Measurements from ENCODE around the gene EXD2.

Gene EXD2

DNA sequence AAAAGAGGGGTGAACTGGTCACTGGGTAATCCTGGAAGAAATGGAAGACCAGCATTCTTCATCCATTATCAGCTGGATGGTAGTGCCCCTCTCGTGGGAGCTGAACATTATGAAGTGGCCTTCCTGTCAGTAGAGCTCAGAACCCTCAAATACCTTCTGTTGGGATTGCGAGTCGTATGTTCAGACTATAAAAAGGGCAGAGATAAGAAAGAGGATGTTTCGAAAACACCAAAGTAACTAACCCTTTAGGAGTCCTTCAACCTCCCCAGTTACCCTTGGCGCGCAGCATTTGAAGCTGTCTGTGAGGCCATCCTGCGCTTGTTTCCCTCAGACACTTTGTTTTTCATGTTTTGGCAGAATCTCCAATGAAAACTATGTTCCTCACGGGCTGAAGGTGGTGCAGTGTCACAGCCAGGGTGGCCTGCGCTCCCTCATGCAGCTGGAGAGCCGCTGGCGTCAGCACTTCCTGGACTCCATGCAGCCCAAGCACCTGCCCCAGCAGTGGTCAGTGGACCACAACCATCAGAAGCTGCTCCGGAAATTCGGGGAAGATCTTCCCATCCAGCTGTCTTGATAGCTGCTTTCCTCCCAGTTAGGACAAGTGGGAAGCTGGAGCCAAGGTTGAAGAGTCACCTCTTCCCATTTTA, 49.4 kb downstream of the EXD2 start:
- no peaks in the 10 kb centered on the region for H3K4me1 ChIP-seq (ENCODE audit: low read depth, poor library complexity, severe bottlenecking)
- H3K36me3 ChIP-seq (ENCODE audit: insufficient read depth), result no peaks in the 10 kb centered on the region
- no peak overlapping the region for H3K27ac ChIP-seq
- no peak overlapping the region for H3K4me3 ChIP-seq (IDR thresholded peaks at IDR 0.05; ENCODE audit: insufficient read depth, low read depth, low read length)
- no peaks in the 10 kb centered on the region for H3K27me3 ChIP-seq (ENCODE audit: insufficient read depth, low read depth)
- no peak overlapping the region for H2AFZ ChIP-seq (ENCODE audit: low read depth)
- H3K79me2 ChIP-seq (ENCODE audit: insufficient read depth, low read depth), result no peaks in the 10 kb centered on the region
- H3K9ac ChIP-seq, result no peak overlapping the region
- no peak overlapping the region for H3K4me2 ChIP-seq
- H4K20me1 ChIP-seq (ENCODE audit: insufficient read depth), result no peaks in the 10 kb centered on the region
- TF ChIP-seq, protein P1, sequence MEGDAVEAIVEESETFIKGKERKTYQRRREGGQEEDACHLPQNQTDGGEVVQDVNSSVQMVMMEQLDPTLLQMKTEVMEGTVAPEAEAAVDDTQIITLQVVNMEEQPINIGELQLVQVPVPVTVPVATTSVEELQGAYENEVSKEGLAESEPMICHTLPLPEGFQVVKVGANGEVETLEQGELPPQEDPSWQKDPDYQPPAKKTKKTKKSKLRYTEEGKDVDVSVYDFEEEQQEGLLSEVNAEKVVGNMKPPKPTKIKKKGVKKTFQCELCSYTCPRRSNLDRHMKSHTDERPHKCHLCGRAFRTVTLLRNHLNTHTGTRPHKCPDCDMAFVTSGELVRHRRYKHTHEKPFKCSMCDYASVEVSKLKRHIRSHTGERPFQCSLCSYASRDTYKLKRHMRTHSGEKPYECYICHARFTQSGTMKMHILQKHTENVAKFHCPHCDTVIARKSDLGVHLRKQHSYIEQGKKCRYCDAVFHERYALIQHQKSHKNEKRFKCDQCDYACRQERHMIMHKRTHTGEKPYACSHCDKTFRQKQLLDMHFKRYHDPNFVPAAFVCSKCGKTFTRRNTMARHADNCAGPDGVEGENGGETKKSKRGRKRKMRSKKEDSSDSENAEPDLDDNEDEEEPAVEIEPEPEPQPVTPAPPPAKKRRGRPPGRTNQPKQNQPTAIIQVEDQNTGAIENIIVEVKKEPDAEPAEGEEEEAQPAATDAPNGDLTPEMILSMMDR (conservative IDR thresholded peaks at IDR 0.05; ENCODE audit: low read depth, low read length), result no peak

DNA sequence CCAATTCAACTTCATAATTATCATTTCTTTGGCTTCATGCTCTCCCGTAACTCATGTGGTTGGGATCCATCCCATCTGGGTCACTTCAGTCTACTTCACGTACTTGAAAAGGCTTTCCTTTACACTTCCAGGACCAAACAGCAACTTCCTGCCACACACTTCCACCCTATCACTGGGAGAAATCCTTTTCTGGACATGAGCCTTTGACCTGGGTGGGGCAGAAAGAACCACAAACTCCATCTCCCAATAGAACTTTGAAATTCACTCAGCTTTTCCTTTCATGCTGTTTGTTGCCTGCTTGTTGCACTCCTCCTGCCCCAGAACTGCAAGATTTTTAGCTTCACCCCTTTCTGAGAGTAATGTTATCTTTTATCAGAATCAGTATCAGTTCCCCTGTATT, 50.3 kb downstream of the EXD2 start:
- TF ChIP-seq, protein P1 (conservative IDR thresholded peaks at IDR 0.05; ENCODE audit: low read depth, low read length), result no peak
- no peaks in the 10 kb centered on the region for H3K4me1 ChIP-seq (ENCODE audit: low read depth, poor library complexity, severe bottlenecking)
- no peak overlapping the region for H3K4me3 ChIP-seq (IDR thresholded peaks at IDR 0.05; ENCODE audit: insufficient read depth, low read depth, low read length)
- no peaks in the 10 kb centered on the region for H3K36me3 ChIP-seq (ENCODE audit: insufficient read depth)
- H3K9ac ChIP-seq, result no peak overlapping the region
- no peak overlapping the region for H3K4me2 ChIP-seq
- no peaks in the 10 kb centered on the region for H3K79me2 ChIP-seq (ENCODE audit: insufficient read depth, low read depth)
- no peak overlapping the region for H3K27ac ChIP-seq
- no peaks in the 10 kb centered on the region for H4K20me1 ChIP-seq (ENCODE audit: insufficient read depth)
- no peaks in the 10 kb centered on the region for H3K27me3 ChIP-seq (ENCODE audit: insufficient read depth, low read depth)
- H2AFZ ChIP-seq (ENCODE audit: low read depth), result no peak overlapping the region

DNA sequence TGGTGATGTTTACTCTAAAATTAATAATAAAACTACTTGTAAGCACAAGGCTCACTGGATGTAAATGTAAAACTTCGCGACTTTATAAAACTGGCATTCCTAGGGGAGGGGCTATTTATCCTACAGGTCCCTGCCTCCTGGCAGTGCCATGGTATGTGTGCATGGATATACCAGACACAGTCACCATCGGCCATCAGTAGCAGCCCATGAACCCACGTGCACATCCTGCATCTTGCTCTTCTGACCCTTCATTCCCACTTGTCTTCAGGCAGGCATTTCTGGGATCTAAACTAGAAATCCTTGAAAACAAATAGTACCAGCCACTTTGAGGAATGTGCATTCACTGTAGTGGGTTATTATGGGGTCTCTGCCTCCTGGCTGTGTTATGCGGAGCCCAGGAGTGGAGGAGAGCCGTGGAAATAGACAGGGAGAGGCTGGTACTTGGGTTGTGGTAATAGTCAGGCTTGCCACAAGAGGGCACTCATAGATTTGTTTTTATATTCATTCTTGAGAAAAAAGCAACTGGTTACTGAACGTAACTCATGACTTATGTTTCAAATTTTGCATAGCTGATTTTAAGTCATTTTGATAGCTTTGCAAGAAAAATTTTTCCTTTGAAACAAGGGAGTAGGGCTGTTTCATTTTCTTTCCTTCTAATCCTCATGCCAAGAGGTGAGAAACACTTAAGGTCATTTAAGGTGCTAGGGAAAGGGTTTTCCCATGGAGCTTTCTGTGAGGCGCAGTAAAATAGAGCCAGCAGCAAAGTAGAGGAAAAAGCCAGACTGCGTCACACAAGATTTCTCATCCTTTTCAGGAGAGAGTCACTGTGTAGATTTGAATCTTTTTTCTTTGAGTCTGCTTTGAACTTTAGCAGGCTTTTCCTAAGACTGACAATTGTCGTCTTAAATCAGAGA, 51.3 kb downstream of the EXD2 start:
- H2AFZ ChIP-seq (ENCODE audit: low read depth), result no peak overlapping the region
- H3K27me3 ChIP-seq (ENCODE audit: insufficient read depth, low read depth), result no peaks in the 10 kb centered on the region
- no peaks in the 10 kb centered on the region for H3K79me2 ChIP-seq (ENCODE audit: insufficient read depth, low read depth)
- no peak overlapping the region for H3K4me3 ChIP-seq (IDR thresholded peaks at IDR 0.05; ENCODE audit: insufficient read depth, low read depth, low read length)
- H3K27ac ChIP-seq, result no peak overlapping the region
- TF ChIP-seq, protein P1 (conservative IDR thresholded peaks at IDR 0.05; ENCODE audit: low read depth, low read length), result peak; percentile 82
- no peaks in the 10 kb centered on the region for H4K20me1 ChIP-seq (ENCODE audit: insufficient read depth)
- H3K4me2 ChIP-seq, result no peak overlapping the region
- H3K36me3 ChIP-seq (ENCODE audit: insufficient read depth), result no peaks in the 10 kb centered on the region
- no peak overlapping the region for H3K9ac ChIP-seq
- no peaks in the 10 kb centered on the region for H3K4me1 ChIP-seq (ENCODE audit: low read depth, poor library complexity, severe bottlenecking)

DNA sequence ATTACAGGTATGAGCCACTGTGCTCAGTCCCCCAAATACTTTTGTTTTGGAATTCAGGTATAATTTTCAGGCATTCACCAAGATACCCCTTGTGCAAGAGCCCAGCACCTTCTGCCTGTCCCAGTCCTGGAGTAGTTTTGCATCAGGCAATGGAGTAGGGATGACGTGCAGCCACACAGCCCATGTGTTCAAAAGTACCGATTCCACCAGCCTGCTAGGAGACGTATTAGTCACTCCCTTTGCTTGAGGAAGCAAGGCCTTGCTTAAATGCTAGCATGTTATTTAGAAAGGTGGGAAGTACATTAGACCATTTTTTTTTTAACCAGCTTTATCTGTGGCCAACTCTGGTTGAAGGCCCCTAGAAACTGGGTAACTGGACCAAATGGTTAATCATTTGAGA, 53.6 kb downstream of the EXD2 start:
- Histone ChIP-seq H3K4me3 (IDR thresholded peaks at IDR 0.05; ENCODE audit: insufficient read depth, low read depth, low read length) (no peak overlapping the region), H3K4me2 (no peak overlapping the region), H3K36me3 (ENCODE audit: insufficient read depth) (no peaks in the 10 kb centered on the region), H2AFZ (ENCODE audit: low read depth) (no peak overlapping the region), H3K4me1 (ENCODE audit: low read depth, poor library complexity, severe bottlenecking) (no peaks in the 10 kb centered on the region), H3K79me2 (ENCODE audit: insufficient read depth, low read depth) (no peaks in the 10 kb centered on the region), H3K27me3 (ENCODE audit: insufficient read depth, low read depth) (no peaks in the 10 kb centered on the region), H3K9ac (no peak overlapping the region), H3K27ac (no peak overlapping the region), H4K20me1 (ENCODE audit: insufficient read depth) (no peaks in the 10 kb centered on the region)
- TF ChIP-seq, protein P1 (conservative IDR thresholded peaks at IDR 0.05; ENCODE audit: low read depth, low read length), result no peak

Data from KMS-11 (cell line).